Kidney (tissue), 14 donors: ENCODE data around the gene SNRPB2. TPM values are rescaled to one million over a fixed set of nuclear protein-coding genes. Genes with fewer than 3 reads are reported as not detected.

Experiments used
- DNase-seq, 5 donors: peaks; one replicate each; pipeline ENCODE4 v3.0.0-alpha.2; 2013 to 2020
- FAIRE-seq: peaks from 2 replicates; lab custom pipeline; 2012; peaks lifted over from hg19 to GRCh38; lab: Jason Lieb, UNC
- H3K27ac ChIP-seq, 2 donors: one replicate each; pipeline ENCODE4 v1.7.0; 2013; ENCODE audit warnings: low read depth in 2 of 2, low read length in 2 of 2, inconsistent platforms in 1 of 2
- H3K27me3 ChIP-seq: one replicate; pipeline ENCODE4 v1.7.1; 2013; ENCODE audit warnings: low read length, inconsistent platforms; ENCODE audit not compliant: control insufficient read depth, insufficient read depth
- H3K36me3 ChIP-seq, 3 donors: one replicate each; pipeline versions ENCODE4 v1.7.0 to v1.7.1; 2013; ENCODE audit warnings: low read length in 3 of 3, control low read depth in 1 of 3, inconsistent platforms in 1 of 3; ENCODE audit not compliant: insufficient read depth in 3 of 3, control insufficient read depth in 2 of 3
- H3K4me1 ChIP-seq, 3 donors: one replicate each; pipeline versions ENCODE4 v1.7.0 to v1.7.1; 2013; ENCODE audit warnings: low read length in 3 of 3, inconsistent platforms in 1 of 3, low read depth in 1 of 3; ENCODE audit not compliant: control insufficient read depth in 2 of 3, insufficient read depth in 2 of 3
- H3K4me3 ChIP-seq, 3 donors: one replicate each; pipeline versions ENCODE4 v1.7.0 to v1.8.1; 2013; ENCODE audit warnings: low read length in 3 of 3, control low read depth in 1 of 3, inconsistent platforms in 1 of 3
- H3K9ac ChIP-seq, 3 donors: one replicate each; pipeline versions ENCODE4 v1.7.0 to v1.7.1; 2013; ENCODE audit warnings: low read length in 3 of 3, control low read depth in 1 of 3, inconsistent platforms in 1 of 3
- H3K9me3 ChIP-seq, 3 donors: one replicate each; pipeline versions ENCODE4 v1.7.0 to v1.7.1; 2013; ENCODE audit warnings: low read length in 3 of 3, control low read depth in 1 of 3, inconsistent platforms in 1 of 3; ENCODE audit not compliant: control insufficient read depth in 2 of 3, insufficient read depth in 1 of 3
- CTCF ChIP-seq: IDR thresholded peaks from 3 replicates; pipeline ENCODE4 v1.5.1; 2012; ENCODE audit warnings: mild to moderate bottlenecking, moderate library complexity, borderline replicate concordance; ENCODE audit not compliant: insufficient read depth; ENCODE audit errors: extremely low read depth
- intact Hi-C: fragments of 100-400 bp; cut with DNase I; formaldehyde crosslinking; loops from one replicate; pipeline ENCODE4 v1.11.1; 2022
- polyA plus RNA-seq: library from polyadenylated mRNA; stranded (reverse); fragments of 350-450 nt; fragmentation: Illumina TruSeq; extraction: RNeasy Lipid Tissue Mini Kit (QIAGEN cat#74804); gene quantifications from one replicate; pipeline ENCODE4 v1.2.3, GENCODE V29; 2014; ENCODE audit warnings: low read depth, low replicate concordance; ENCODE audit not compliant: insufficient read depth
- total RNA-seq: library from RNA; stranded (reverse); fragmentation: NEBNext Ultra II Directional; extraction: Animal tissue kit (Norgen Biotek cat#: 25700); gene quantifications from one replicate; pipeline ENCODE4 v1.2.1, GENCODE V29; 2021
- donor health status: control.
- donor health status: control.
- donor health status: control.
- donor health status: control.
- donor health status: control.
- donor health status: DM: yes; HTN: yes; CAD: no.
- donor health status: Normal renal cell carcinoma (clear cell type).

SNRPB2 gene
- total and polyA plus RNA-seq, 2 donors from 2014 or later = 43.6 to 77.8 TPM

GRCh38 chr20:16701296-16701695 is 28.5 kb upstream of the SNRPB2 start:
- Histone ChIP-seq H3K27ac (no peak overlapping the region), H3K27me3 (no peaks in the 10 kb centered on the region), H3K9ac (no peak overlapping the region), H3K9me3 (no peaks in the 10 kb centered on the region), H3K4me1 (no peaks in the 10 kb centered on the region), H3K4me3 (no peak overlapping the region), H3K36me3 (no peaks in the 10 kb centered on the region)
- peak; percentile 44 for TF ChIP-seq CTCF
- DNase-seq (no peak), FAIRE-seq (no peak)
- intact Hi-C loops = no loop called here

GRCh38 chr20:16703570-16703969 is 26.3 kb upstream of the SNRPB2 start:
- intact Hi-C loops = no loop called here
- no peak for TF ChIP-seq CTCF
- FAIRE-seq = no peak

GRCh38 chr20:16707674-16708073 is 22.2 kb upstream of the SNRPB2 start:
- no peak overlapping the region for H3K9ac ChIP-seq
- no peaks in the 10 kb centered on the region for H3K27me3 ChIP-seq
- TF ChIP-seq CTCF = no peak
- intact Hi-C loops = no loop called here
- no peaks in the 10 kb centered on the region for H3K9me3 ChIP-seq
- no peak overlapping the region for H3K27ac ChIP-seq
- no peaks in the 10 kb centered on the region for H3K4me1 ChIP-seq
- no peaks in the 10 kb centered on the region for H3K36me3 ChIP-seq
- no peak for FAIRE-seq
- DNase-seq = no peak
- no peak overlapping the region for H3K4me3 ChIP-seq

More at GRCh38 chr20:16703570-16703969, 26.3 kb upstream of the SNRPB2 start:
- no peak for DNase-seq
- Histone ChIP-seq H3K27ac (no peak overlapping the region), H3K4me3 (no peak overlapping the region), H3K9ac (no peak overlapping the region), H3K27me3 (no peaks in the 10 kb centered on the region), H3K9me3 (no peaks in the 10 kb centered on the region), H3K36me3 (no peaks in the 10 kb centered on the region), H3K4me1 (no peaks in the 10 kb centered on the region)

GRCh38 chr20:16708602-16709001 is 21.2 kb upstream of the SNRPB2 start:
- H3K9me3 ChIP-seq = no peaks in the 10 kb centered on the region
- DNase-seq (peak in 1 of 5 donors; percentile 47), FAIRE-seq (no peak)
- H3K36me3 ChIP-seq = no peaks in the 10 kb centered on the region
- H3K9ac ChIP-seq = no peak overlapping the region
- TF ChIP-seq CTCF = no peak
- H3K4me1 ChIP-seq = no peaks in the 10 kb centered on the region
- intact Hi-C loops = no loop called here
- H3K4me3 ChIP-seq = no peak overlapping the region
- no peak overlapping the region for H3K27ac ChIP-seq
- H3K27me3 ChIP-seq = no peaks in the 10 kb centered on the region
